HEK293 (cell line): ENCODE measurements around the gene OSBPL10.

Experiments
- ATF2 ChIP-seq: fragments of 450-650 bp; formaldehyde crosslinking; IDR thresholded peaks from 2 replicates; pipeline ENCODE4 v1.5.1; 2016; ENCODE audit warnings: missing biosample characterization, missing genetic modification characterization, low read depth
- CTCF ChIP-seq: fragments of 450-650 bp; formaldehyde crosslinking; IDR thresholded peaks from 2 replicates; pipeline ENCODE4 v1.5.1; 2016; ENCODE audit warnings: missing biosample characterization, missing genetic modification characterization

- TF ChIP-seq ATF2 (tag by site-specific recombination) (no peak), CTCF (tag by site-specific recombination) (no peak)
Measured at GRCh38 chr3:32000877-32001276, 19.8 kb upstream of the OSBPL10 start.
